ENCODE data around the gene IQSEC2. TPM values are rescaled to one million over a fixed set of nuclear protein-coding genes. Genes with fewer than 3 reads are reported as not detected.

Gene IQSEC2
- total RNA-seq, 4 donors from 2014 or later = 16.3 to 24.2 (median 17.5) TPM

DNA sequence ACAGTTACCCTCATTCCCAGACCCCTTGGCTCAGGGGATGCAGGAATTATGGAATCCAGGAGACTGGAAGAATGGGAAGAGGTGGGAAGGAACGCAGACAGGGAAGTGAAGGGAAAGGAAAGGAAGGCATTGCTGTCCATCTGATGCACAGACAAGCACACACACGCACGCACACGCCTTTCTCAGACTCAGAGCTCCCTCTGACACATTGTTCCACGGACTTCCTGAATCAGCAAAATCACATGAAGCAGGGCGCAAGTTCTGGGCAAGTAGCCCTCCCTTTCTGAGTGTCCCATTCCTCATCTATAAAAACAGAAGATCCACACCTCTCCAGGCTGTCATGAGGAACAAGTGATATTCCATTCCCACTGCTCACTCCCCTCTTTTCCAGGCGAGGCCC is 13.2 kb downstream of the IQSEC2 start:
- 37 to 52% methylated on average over 7 of the region's 7 CpGs for WGBS, 2 donors
- DNase-seq (ENCODE audit: low spot score in 2 of 2) = no peak

DNA sequence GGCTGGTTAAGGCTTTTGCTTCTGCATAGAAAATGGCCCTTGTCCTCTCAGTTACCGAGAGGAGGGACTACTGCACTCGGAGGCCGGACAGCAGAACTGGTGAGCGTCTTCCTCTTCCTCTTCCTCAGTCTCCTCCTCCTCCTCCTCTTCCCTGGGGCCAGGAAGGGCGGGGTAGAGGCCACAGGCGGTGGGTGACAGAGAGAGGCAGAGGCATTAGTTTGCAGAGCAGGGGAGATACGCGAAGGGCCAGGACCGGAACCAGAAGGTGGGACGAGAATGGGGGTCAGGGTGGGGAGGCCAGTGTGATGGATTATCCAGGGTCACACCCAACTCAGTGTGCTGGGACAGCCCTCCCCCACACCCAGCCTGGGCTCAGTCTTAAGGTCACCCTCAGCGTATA is 14.5 kb downstream of the IQSEC2 start:
- H3K4me3 ChIP-seq (ENCODE audit: low read depth, poor library complexity, severe bottlenecking) = no peak overlapping the region
- WGBS, 2 donors = 63 to 75% methylated on average over 11 of the region's 11 CpGs
- no peak for DNase-seq (ENCODE audit: low spot score in 2 of 2)
- intact Hi-C loops (cut with DNase I; ENCODE audit: low total_unique reads) = no loop called here
- TF ChIP-seq, protein P1, sequence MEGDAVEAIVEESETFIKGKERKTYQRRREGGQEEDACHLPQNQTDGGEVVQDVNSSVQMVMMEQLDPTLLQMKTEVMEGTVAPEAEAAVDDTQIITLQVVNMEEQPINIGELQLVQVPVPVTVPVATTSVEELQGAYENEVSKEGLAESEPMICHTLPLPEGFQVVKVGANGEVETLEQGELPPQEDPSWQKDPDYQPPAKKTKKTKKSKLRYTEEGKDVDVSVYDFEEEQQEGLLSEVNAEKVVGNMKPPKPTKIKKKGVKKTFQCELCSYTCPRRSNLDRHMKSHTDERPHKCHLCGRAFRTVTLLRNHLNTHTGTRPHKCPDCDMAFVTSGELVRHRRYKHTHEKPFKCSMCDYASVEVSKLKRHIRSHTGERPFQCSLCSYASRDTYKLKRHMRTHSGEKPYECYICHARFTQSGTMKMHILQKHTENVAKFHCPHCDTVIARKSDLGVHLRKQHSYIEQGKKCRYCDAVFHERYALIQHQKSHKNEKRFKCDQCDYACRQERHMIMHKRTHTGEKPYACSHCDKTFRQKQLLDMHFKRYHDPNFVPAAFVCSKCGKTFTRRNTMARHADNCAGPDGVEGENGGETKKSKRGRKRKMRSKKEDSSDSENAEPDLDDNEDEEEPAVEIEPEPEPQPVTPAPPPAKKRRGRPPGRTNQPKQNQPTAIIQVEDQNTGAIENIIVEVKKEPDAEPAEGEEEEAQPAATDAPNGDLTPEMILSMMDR (IDR thresholded peaks at IDR 0.05) = no peak
- no peak for TF ChIP-seq POLR2A (IDR thresholded peaks at IDR 0.05)

More for the DNA sequence above, 13.2 kb downstream of the IQSEC2 start:
- TF ChIP-seq, protein P1 (IDR thresholded peaks at IDR 0.05) = no peak
- TF ChIP-seq POLR2A (IDR thresholded peaks at IDR 0.05) = no peak
- intact Hi-C loops (cut with DNase I; ENCODE audit: low total_unique reads) = no loop called here
- no peak overlapping the region for H3K4me3 ChIP-seq (ENCODE audit: low read depth, poor library complexity, severe bottlenecking)

DNA sequence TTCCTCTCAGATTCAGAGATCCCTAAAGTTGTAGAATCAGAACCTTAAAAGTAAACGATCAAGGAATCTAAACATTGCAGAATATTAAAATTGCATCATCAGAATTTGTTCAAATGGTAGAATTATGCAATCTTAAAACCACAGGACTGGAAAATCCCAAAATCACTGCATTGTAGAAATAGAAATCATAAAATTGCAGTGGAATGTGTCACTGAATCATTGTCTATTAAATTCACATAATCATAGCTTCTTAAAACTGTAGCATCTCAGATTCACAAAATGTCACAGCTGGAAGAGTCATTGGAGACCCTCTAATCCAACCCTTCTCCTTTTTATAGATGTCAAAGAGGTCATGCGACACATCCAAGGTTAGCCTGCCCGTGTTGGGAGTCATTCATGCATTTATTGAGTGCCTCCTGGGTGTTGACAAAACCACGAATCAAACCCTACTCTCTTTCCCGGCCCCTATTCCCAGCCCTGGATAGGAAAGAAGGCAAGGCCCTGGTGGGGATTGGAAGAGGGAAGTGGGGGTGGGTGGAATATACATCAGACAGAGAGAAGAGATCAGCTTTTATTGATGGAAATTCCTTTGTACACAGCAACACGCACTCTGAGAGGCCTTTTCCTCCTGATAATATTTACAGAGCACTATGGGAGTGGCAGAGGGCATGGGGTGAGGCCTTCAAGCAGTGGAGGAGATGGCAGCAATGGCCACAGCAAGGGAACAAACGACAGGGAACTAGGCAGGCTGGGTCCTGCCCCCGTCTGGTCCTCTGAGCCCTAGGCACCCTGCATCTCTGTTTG is 15.4 kb downstream of the IQSEC2 start:
- intact Hi-C loops (cut with DNase I; ENCODE audit: low total_unique reads) = no loop called here
- TF ChIP-seq, protein P1 (IDR thresholded peaks at IDR 0.05) = no peak
- TF ChIP-seq POLR2A (IDR thresholded peaks at IDR 0.05) = no peak
- no peak overlapping the region for H3K4me3 ChIP-seq (ENCODE audit: low read depth, poor library complexity, severe bottlenecking)
- DNase-seq (ENCODE audit: low spot score in 2 of 2) = no peak
- 55 to 56% methylated on average over 7 to 8 of the region's 8 CpGs for WGBS, 2 donors

DNA sequence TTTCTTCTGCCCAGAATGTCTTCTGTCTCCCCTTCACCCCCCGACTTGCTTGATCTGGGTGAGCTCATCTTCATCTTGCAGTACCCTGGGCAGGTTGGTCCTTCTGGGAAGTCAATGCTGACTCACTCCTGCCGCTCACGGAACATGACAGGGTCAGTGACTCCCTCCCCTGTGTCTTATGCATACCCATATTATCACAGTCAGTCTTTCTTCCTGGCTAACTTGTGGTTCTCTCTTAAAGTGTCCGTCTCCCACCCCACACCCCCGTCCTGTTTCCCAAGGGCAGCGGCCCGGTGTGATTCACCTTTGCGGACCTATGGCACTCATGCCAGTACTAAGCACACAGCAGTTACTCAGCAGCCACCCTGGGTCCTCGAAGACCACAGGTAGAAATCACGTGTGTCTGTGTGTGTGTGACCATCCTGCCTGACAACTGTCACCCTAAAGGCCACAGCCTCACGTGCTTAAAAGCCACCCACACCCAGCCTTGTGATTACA is 17.7 kb downstream of the IQSEC2 start:
- H3K4me3 ChIP-seq (ENCODE audit: low read depth, poor library complexity, severe bottlenecking) = no peak overlapping the region
- intact Hi-C loops (cut with DNase I; ENCODE audit: low total_unique reads) = no loop called here
- TF ChIP-seq, protein P1 (IDR thresholded peaks at IDR 0.05) = no peak
- TF ChIP-seq POLR2A (IDR thresholded peaks at IDR 0.05) = no peak
- 66 to 73% methylated on average over 10 to 11 of the region's 11 CpGs for WGBS, 2 donors
- DNase-seq (ENCODE audit: low spot score in 2 of 2) = no peak

DNA sequence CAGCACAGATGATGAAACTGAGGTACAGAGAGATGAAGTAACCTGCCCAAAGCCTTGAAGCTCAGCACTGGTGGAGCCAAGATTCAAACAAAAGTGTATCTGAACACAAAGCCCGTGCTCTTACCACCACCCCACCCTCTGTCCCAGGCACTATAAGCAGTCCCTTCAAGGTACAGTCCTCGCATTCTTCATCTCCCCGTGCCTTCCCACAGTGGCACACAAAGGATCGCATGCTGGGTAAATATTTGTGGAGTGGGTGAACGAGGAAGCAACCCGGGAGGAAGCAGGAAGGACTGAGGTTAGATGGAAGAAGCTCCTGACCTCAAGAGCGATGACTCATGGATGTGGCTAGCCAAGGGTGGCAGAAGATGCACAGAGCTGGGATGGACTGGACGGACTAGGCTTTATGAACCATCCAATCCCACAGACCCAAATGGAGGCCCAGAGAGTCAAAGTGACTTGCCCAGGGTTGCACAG is 18.4 kb downstream of the IQSEC2 start:
- 53 to 67% methylated on average over 8 of the region's 8 CpGs for WGBS, 2 donors
- TF ChIP-seq, protein P1 (IDR thresholded peaks at IDR 0.05) = no peak
- TF ChIP-seq POLR2A (IDR thresholded peaks at IDR 0.05) = no peak
- no peak overlapping the region for H3K4me3 ChIP-seq (ENCODE audit: low read depth, poor library complexity, severe bottlenecking)
- no peak for DNase-seq (ENCODE audit: low spot score in 2 of 2)
- intact Hi-C loops (cut with DNase I; ENCODE audit: low total_unique reads) = no loop called here
